Activated CD8-positive, alpha-beta T cell treated with anti-CD3 and anti-CD28 coated beads for 36 hours (primary cell): Measurements from ENCODE around the gene CHST11. TPM values are rescaled to one million over a fixed set of nuclear protein-coding genes. Genes with fewer than 3 reads are reported as not detected.

Experiments used
- ATAC-seq: fragments of 200-7000 bp; cut with Tn5 transposase; one replicate; pipeline ENCODE4 v1.10.0; 2021; ENCODE audit warnings: mild to moderate bottlenecking, moderate library complexity
- CTCF ChIA-PET: fragments of 350-600 bp; sonication (Branson Sonifier 250); formaldehyde crosslinking; loops from one replicate; lab custom pipeline; 2021; ENCODE audit warnings: antibody characterized with exemption; lab: Charles Lee
- POLR2A ChIA-PET: fragments of 350-600 bp; sonication (Branson Sonifier 250); formaldehyde crosslinking; loops from one replicate; lab custom pipeline; 2021; ENCODE audit warnings: antibody characterized with exemption; lab: Charles Lee
- DNase-seq: peaks from one replicate; pipeline ENCODE4 v3.0.0-alpha.2; 2020
- H3K27ac Mint-ChIP-seq: one replicate; pipeline ENCODE4 v1.8.0; 2021; ENCODE audit warnings: mild to moderate bottlenecking, mixed read lengths
- H3K27me3 Mint-ChIP-seq: one replicate; pipeline ENCODE4 v1.8.0; 2021; ENCODE audit warnings: mixed read lengths
- H3K36me3 Mint-ChIP-seq: one replicate; pipeline ENCODE4 v1.8.0; 2021; ENCODE audit warnings: low read depth, mixed read lengths
- H3K4me1 Mint-ChIP-seq: one replicate; pipeline ENCODE4 v1.8.0; 2021; ENCODE audit warnings: low read depth, mixed read lengths
- H3K4me3 Mint-ChIP-seq: one replicate; pipeline ENCODE4 v1.8.0; 2021; ENCODE audit warnings: mild to moderate bottlenecking, moderate library complexity, mixed read lengths
- H3K9me3 Mint-ChIP-seq: one replicate; pipeline ENCODE4 v1.8.0; 2021; ENCODE audit warnings: mixed read lengths
- intact Hi-C: fragments of 100-400 bp; cut with micrococcal nuclease; formaldehyde crosslinking; loops from one replicate; pipeline ENCODE4 v1.10.0; 2022
- microRNA-seq: library from miRNA; unstranded; fragments of <30 nt; microRNA quantifications from one replicate; pipeline ENCODE4 v1.2.0, GENCODE V29; 2022; ENCODE audit warnings: borderline microRNAs expressed, borderline replicate concordance
- total RNA-seq, 2 experiments: library from RNA; stranded (reverse); gene quantifications; one replicate each; pipeline ENCODE4 v1.2.3, GENCODE V29; 2021
- TF ChIP-seq, protein P1 (sequence below): fragments of 200-600 bp; IDR thresholded peaks from one replicate; pipeline ENCODE4 v1.8.0; 2022; ENCODE audit warnings: antibody characterized with exemption, mild to moderate bottlenecking

Gene CHST11
- total RNA-seq, 2 experiments from 2014 or later, result 30.9 to 33.9 TPM

DNA sequence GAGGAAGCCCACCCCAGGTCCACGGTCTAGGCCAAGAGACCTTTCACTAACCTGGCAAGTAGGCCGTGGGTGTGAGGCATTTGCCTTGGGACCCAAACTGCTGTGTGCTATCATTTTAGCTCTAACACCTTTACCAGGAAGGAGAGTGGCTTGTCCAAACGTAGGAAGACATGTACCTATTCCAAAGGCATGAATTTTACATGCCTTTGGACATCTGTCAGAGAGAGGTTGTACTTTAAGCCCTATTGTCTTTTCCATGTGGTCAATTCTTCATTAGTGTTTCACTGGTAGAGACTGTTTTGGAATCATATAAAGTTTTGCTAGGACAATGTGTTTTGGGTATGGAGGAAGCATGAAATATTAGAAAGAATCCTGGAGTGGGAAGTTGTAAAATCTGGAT, 352.5 kb downstream of the CHST11 start:
- no peak overlapping the region for H3K4me3 Mint-ChIP-seq
- DNase-seq (no peak), ATAC-seq (no peak)
- H3K36me3 Mint-ChIP-seq, result no peaks in the 10 kb centered on the region
- ChIA-PET POLR2A (no interaction called here), CTCF (interaction anchor here (0.6 kb wide), 1 partner anchor 220 kb away, joined by 3 read pairs; no protein-coding TSS in a partner anchor)
- no peaks in the 10 kb centered on the region for H3K27me3 Mint-ChIP-seq
- H3K4me1 Mint-ChIP-seq, result no peaks in the 10 kb centered on the region
- no peaks in the 10 kb centered on the region for H3K9me3 Mint-ChIP-seq
- no peak overlapping the region for H3K27ac Mint-ChIP-seq
- intact Hi-C loops, result no loop called here
- TF ChIP-seq, protein P1, sequence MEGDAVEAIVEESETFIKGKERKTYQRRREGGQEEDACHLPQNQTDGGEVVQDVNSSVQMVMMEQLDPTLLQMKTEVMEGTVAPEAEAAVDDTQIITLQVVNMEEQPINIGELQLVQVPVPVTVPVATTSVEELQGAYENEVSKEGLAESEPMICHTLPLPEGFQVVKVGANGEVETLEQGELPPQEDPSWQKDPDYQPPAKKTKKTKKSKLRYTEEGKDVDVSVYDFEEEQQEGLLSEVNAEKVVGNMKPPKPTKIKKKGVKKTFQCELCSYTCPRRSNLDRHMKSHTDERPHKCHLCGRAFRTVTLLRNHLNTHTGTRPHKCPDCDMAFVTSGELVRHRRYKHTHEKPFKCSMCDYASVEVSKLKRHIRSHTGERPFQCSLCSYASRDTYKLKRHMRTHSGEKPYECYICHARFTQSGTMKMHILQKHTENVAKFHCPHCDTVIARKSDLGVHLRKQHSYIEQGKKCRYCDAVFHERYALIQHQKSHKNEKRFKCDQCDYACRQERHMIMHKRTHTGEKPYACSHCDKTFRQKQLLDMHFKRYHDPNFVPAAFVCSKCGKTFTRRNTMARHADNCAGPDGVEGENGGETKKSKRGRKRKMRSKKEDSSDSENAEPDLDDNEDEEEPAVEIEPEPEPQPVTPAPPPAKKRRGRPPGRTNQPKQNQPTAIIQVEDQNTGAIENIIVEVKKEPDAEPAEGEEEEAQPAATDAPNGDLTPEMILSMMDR, result no peak

DNA sequence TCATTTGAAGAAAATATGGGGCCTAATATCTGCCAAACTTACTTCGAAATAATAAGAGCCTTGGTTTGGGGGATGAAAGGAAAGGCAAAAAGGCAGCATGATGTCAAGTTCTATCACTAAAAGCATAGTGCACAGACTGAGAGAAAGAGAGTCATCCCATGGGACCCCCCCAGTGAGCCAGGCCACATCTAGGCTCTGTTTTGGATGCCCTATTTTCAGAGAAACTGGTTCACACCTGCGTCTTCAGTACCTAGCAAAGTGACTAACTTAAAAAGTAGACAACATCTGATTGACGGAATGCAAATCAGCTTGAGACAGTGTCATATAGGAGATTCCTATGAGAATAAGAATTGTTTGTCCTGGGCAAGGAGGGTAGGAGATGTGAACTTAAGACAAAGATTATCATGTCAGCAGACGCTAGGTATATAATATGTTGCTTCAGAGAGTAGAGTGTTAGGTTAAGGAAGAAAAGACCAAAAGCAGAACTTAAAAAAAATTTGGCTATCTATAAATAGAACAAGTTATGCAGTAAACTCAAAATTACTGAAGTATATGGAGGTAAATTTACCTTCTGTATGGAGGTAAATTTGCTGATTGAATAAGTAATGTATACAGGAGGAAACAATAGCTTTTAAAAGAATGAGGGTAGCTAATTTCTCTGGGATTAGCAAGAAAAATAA, 353.1 kb downstream of the CHST11 start:
- ChIA-PET CTCF (interaction anchor here (0.6 kb wide), 1 partner anchor 220 kb away, joined by 3 read pairs; no protein-coding TSS in a partner anchor), POLR2A (no interaction called here)
- intact Hi-C loops, result no loop called here
- Mint-ChIP-seq H3K9me3 (no peaks in the 10 kb centered on the region), H3K4me1 (no peaks in the 10 kb centered on the region), H3K4me3 (no peak overlapping the region), H3K27me3 (no peaks in the 10 kb centered on the region), H3K27ac (no peak overlapping the region), H3K36me3 (no peaks in the 10 kb centered on the region)
- no peak for DNase-seq
- TF ChIP-seq, protein P1, result no peak
- no peak for ATAC-seq

Small RNA genes lying within 50 kb of the gene (microRNA-seq; reads per million reads assigned to microRNA genes)
- 0.91 reads per million for gene MIR3922

Other genes starting within 250 kb of the CHST11 start
- gene TXNRD1, start 241.2 kb upstream of the CHST11 start, total RNA-seq, result 10 to 100 TPM; 87.9 to 89.0 TPM
- gene EID3, start 153.2 kb upstream of the CHST11 start, total RNA-seq, result 1 to 10 TPM; 3.7 to 4.8 TPM